CD4-positive, alpha-beta T cell treated with Interleukin-1 beta for 1 hour (primary cell): Measurements from ENCODE around the gene ITPR2.

Experiments
- DNase-seq, 2 donors: peaks; one replicate each; pipeline ENCODE4 v3.0.0-alpha.2; 2020 to 2022

The ITPR2 gene

GRCh38 chr12:26373606-26374495, 459.1 kb downstream of the ITPR2 start:
- DNase-seq: no peak

- no peak for DNase-seq
These were observed 460.1 kb downstream of the ITPR2 start for GRCh38 chr12:26372866-26373265.

GRCh38 chr12:26370098-26370497, 462.9 kb downstream of the ITPR2 start:
- no peak for DNase-seq

GRCh38 chr12:26369588-26369987, 463.4 kb downstream of the ITPR2 start:
- DNase-seq: no peak

DNA sequence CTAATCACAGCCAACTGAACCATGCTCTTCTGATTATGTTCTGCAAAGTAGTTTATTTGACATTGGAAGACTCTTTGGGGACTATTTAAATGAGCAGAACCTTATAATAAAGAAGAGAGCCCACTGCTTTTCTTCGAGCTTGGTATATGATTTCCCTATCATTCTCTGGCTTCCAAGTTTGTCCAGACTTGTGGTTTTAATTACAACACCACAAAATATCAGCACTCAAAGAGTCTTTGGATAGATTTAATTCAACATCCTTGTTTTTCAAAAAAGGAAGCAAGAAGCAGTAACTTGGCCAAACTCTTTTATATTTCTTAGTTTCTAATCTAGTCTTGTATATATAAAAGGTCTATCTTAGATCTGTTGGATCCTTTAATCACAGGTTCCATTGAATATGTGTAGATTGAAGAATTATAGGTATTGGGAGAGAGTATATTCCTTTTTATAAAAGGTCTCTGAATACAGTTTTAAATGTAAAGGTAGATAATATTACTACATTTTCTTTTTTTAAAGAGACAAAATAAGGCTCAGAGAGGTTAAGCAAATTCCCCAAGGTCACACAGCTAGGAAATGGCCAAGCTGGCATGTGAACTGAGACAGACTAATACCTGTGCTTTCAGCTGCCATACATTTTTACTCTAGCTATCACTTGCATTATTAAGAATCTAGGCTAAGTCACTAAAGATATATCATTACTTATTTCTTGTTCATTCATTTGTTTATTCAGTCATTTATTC, 464.8 kb downstream of the ITPR2 start:
- DNase-seq: no peak

DNA sequence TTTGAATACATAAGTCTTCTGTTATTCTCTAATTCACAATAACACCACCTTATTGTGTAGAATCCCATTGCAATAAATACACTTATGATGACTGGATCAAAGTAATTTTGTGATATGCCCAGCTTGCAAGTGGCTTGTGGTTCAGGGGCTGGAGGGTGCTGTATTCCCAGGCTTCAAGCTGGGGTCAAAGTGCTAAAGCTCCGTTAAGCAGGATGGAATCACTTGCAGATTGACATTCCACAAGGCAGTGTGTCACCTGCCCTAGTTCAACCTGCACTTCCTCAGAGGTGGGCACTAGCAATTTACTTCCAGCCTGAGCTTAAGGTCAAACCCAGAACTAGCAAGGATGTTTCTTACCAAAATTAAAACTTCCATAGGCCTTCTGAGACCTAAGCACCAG, 471.0 kb downstream of the ITPR2 start:
- DNase-seq: no peak

DNA sequence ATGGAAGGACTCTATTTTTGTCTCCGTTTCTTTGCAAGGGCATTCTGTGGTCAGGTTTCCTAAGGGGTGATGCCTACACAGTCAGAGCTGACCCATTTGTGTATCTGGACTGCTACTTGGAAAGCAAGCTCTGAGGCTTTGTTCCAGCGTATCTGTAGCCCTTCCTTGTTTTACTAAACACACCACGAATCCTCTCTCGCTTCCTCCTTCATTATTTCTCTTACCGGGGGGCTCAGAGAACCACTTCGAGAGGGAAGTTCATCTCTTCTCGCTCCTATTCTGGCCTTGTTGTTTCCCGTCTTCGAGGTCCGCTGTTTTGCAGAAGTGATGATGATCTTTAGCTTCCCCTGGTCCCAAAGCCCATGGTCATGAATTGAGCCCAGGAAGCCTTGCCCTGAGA, 472.9 kb downstream of the ITPR2 start:
- DNase-seq: no peak

GRCh38 chr12:26359576-26359975, 473.4 kb downstream of the ITPR2 start:
- DNase-seq: no peak

DNA sequence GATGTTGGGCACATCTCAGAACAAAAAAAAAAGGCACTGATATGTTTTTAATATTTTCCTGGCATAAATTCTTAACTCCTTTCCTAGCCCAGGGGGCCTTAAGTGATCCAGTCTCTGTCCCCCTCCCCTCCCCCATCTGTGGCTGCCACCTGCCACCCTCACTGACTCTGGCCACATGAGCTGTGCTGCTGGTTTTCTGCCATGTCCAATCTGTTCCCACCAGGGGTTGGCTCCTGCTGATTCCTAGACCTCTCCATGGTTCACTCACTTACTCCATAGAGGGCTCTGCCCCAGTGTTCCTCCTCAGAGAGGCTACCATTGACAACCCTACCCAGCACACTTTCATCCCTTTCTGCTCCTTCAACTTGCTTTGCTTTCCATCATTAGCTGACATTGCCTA, 474.3 kb downstream of the ITPR2 start:
- no peak for DNase-seq

- no peak for DNase-seq
These were observed 485.7 kb downstream of the ITPR2 start for GRCh38 chr12:26347300-26347699.

DNA sequence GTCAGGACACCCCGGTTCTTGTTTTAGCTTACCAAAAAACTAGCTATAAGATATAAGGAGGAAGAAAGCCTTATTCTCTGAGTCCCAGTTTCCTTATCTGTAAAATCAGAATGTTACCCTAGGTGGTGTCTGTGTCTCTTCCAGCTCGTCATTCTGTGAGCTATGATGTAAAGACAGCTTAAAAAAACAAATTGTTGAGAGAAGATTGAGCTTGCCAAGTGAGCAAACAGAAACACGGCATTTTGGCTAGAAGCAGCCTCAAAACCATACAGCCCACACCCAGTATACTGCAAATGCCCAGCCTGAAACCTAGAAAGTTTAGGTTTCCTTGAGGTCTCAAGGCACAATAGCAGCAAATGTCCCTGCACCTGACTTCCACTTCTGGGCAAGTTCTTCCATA, 486.3 kb downstream of the ITPR2 start:
- DNase-seq: no peak

- no peak for DNase-seq
These were observed 487.5 kb downstream of the ITPR2 start for GRCh38 chr12:26345471-26346003.

GRCh38 chr12:26341491-26341890, 491.5 kb downstream of the ITPR2 start:
- DNase-seq: no peak

GRCh38 chr12:26340649-26341048, 492.3 kb downstream of the ITPR2 start:
- DNase-seq: peak in 1 of 2 donors; percentile 22

DNA sequence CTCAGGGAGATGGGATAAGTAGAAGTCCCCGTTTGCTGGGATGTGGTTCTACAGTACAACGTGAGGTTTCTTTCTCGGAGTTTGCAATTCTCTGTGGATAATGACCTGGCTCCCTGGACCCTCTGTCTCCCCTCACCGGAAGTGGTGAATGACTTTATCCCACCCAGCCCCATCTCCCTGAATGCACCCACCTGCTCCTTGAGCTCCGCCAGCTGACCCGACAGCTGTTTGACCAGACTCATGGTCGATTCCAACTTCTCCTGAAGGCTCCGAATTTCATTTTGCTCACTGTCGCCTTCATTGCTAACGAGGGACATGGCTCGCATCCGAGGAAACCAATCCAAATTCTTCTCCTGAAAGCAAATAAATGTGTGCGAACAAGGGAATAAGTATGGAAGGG, 493.0 kb downstream of the ITPR2 start:
- no peak for DNase-seq

GRCh38 chr12:26338586-26339572, 494.1 kb downstream of the ITPR2 start:
- no peak for DNase-seq

- no peak for DNase-seq
These were observed 497.3 kb downstream of the ITPR2 start for GRCh38 chr12:26335651-26336050.

- no peak for DNase-seq
These were observed 498.3 kb downstream of the ITPR2 start for GRCh38 chr12:26334621-26335124.

DNA sequence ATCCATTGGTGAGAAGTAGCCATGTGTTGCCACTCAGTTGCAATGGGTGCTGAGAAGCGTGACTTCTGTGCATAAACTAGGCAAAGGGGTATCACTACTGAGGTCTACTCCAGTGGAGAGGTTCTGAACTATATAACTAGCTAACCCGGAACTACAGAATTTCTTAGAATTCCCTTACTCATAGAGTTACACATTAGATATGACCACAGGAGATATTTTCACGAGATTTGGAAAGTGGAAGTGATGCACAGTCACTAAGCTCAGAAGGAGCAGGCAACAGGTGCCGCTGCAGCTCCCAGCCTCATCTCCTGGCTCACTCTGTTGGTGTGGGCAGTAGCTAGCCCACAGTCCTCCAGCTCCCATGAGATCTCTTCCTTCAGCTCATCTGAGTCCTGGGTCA, 501.0 kb downstream of the ITPR2 start:
- no peak for DNase-seq

GRCh38 chr12:26331136-26331535, 501.9 kb downstream of the ITPR2 start:
- no peak for DNase-seq

DNA sequence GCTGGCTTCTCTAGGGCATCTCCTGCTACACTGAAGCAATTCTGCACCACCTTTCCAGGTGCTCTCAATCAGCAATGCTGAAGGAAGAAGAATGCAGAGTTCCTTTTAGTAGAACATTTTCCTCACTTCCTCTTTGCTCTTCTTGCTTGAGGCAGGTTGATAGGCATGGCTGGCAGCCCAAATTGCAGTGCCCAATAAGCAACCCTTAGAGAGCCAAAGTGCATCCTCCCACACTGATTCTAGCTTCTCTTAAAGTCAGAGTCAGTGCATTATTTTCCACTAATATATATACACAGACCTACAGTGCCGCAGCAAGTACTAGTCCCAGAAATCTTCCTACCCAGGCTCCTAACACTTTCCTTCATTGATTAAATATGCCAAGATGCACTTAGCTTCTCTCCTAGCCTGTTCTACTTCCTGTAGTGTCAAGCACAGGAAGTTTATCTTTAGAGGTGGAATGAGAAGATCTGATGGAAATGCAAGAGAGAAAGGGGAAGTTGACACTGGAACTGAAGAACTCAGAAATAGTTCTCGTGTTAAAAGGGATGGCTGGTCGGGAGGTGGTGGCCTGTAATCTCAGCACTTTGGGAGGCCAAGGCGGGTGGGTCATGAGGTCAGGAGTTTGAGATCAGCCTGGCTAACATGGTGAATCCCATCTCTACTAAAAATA, 504.9 kb downstream of the ITPR2 start:
- DNase-seq: peak in 1 of 2 donors; percentile 12

DNA sequence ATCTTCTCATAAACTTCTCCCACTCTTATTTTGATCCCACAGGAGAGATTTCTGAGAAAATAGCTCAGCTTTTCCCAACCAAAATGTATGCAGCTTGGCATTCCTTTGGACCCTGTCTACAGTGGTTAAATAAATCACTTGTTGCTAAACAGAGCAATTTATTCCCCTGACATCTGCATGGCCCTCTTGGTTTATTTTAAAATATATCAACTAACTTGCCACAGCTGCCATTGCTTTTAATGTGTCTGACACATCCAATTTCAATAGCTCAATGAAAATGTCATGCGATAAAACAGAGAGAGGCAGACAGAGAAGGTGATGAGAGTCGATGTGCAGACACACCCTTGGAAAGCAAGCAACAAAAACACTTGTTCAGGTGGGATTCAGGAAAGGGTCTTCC, 509.3 kb downstream of the ITPR2 start:
- no peak for DNase-seq
